ENCODE data around the gene CRY1. TPM values are rescaled to one million over a fixed set of nuclear protein-coding genes. Genes with fewer than 3 reads are reported as not detected.

The CRY1 gene
- polyA plus RNA-seq, 1 of the 3 experiments (the other 2 are of a cell fraction) = 4.9 TPM

- TF ChIP-seq GATA2 (CRISPR knock-in tag; IDR thresholded peaks at IDR 0.05) (no peak), MXI1 (IDR thresholded peaks at IDR 0.05; ENCODE audit: low read depth, low read length) (no peak), FOXJ3 (CRISPR knock-in tag; IDR thresholded peaks at IDR 0.05) (no peak), CHD2 (IDR thresholded peaks at IDR 0.05; ENCODE audit: low read length, partially characterized antibody) (no peak)
Observed at GRCh38 chr12:107103097-107103496, 9.7 kb upstream of the CRY1 start (continued).

GRCh38 chr12:107102294-107102693 is 8.9 kb upstream of the CRY1 start:
- H3F3A ChIP-seq (replicated peaks; ENCODE audit: insufficient read depth) = no peaks in the 10 kb centered on the region
- ChIA-PET CTCF (interaction anchor here (1.0 to 1.1 kb wide), 2 partner anchors 10 kb away, joined by 3 read pairs; no protein-coding TSS in a partner anchor), POLR2A (no interaction called here)
- no peaks in the 10 kb centered on the region for H3K36me3 ChIP-seq (replicated peaks in 1 of 2; ENCODE audit: control insufficient read depth in 1 of 2, insufficient read depth in 2 of 2, low read length in 1 of 2)
- no peaks in the 10 kb centered on the region for H3K79me2 ChIP-seq (ENCODE audit: insufficient read depth)
- H3K9me2 ChIP-seq = no peaks in the 10 kb centered on the region
- H3K9ac ChIP-seq = no peak overlapping the region
- H3K4me2 ChIP-seq = no peak overlapping the region
- H3K4me1 ChIP-seq (ENCODE audit: control insufficient read depth in 1 of 2, insufficient read depth in 2 of 2, low read depth in 1 of 2, low read length in 1 of 2) = no peaks in the 10 kb centered on the region
- no peak overlapping the region for H2AFZ ChIP-seq (ENCODE audit: low read depth)
- no peak for DNase-seq
- no peak overlapping the region for H3K4me3 ChIP-seq (ENCODE audit: low read depth in 2 of 2, low read length in 1 of 2)
- H3K27ac ChIP-seq (ENCODE audit: low read depth in 2 of 2, low read length in 1 of 2) = no peak overlapping the region
- no peaks in the 10 kb centered on the region for H4K20me1 ChIP-seq (ENCODE audit: insufficient read depth)
- H3K27me3 ChIP-seq (ENCODE audit: insufficient read depth) = no peaks in the 10 kb centered on the region
- no peak for TF ChIP-seq CTCF (IDR thresholded peaks at IDR 0.05)
- no peak for TF ChIP-seq REST (IDR thresholded peaks at IDR 0.05; ENCODE audit: low read depth, low read length)
- TF ChIP-seq ZBTB33 (IDR thresholded peaks at IDR 0.05; ENCODE audit: borderline replicate concordance, low read depth) = no peak
- TF ChIP-seq EZH2phosphoT487 (IDR thresholded peaks at IDR 0.05; ENCODE audit: borderline replicate concordance, low read depth) = no peak
- TF ChIP-seq EP300 (IDR thresholded peaks at IDR 0.05; ENCODE audit: borderline replicate concordance in 1 of 2, low read depth in 1 of 2, low read length in 1 of 2) = no peak
- no peak for TF ChIP-seq FOSL2 (IDR thresholded peaks at IDR 0.05; ENCODE audit: borderline replicate concordance, low read depth)
- TF ChIP-seq TCF12 (IDR thresholded peaks at IDR 0.05) = no peak
- no peaks in the 10 kb centered on the region for H3K9me3 ChIP-seq
